Middle frontal gyrus (tissue), 1 donor: ENCODE data around the gene ACTL6B.
A peak's percentile ranks its signal among the peaks of the same experiment; 100 is the strongest.
"Not testable (repeated sequence)": the region's sequence is repeated elsewhere in the genome, so short reads cannot be mapped to it uniquely, and the experiment has no call there.

Experiments used
- DNase-seq: peaks from one replicate; pipeline ENCODE4 v3.0.0-alpha.2; 2015; ENCODE audit warnings: low spot score; ENCODE audit errors: extremely low spot score

ACTL6B gene

GRCh38 chr7:100655908-100656674 lies at the start of gene ACTL6B:
ACTL6B (minus strand) TSS chr7:100656448; CDS start chr7:100656354, 94 bp downstream.
- DNase-seq: peak; percentile 72

GRCh38 chr7:100705320-100705752 lies 49.1 kb upstream of the ACTL6B start:
- DNase-seq: peak; percentile 51

- not testable (repeated sequence) for DNase-seq
These were observed 44.8 kb upstream of the ACTL6B start for GRCh38 chr7:100701089-100701488.

GRCh38 chr7:100699018-100699417 lies 42.8 kb upstream of the ACTL6B start:
- DNase-seq: no peak

GRCh38 chr7:100696123-100696521 lies 39.9 kb upstream of the ACTL6B start:
- DNase-seq: no peak

- no peak for DNase-seq
These were observed 38.0 kb upstream of the ACTL6B start, which contains the start of gene GIGYF1 for GRCh38 chr7:100694098-100694745. GIGYF1 (minus strand) TSS chr7:100694250; CDS start chr7:100688238, 6,012 bp downstream.

GRCh38 chr7:100693312-100694097 lies 37.3 kb upstream of the ACTL6B start:
- no peak for DNase-seq

GRCh38 chr7:100692578-100692961 lies 36.3 kb upstream of the ACTL6B start:
- no peak for DNase-seq

GRCh38 chr7:100691676-100692577 lies 35.7 kb upstream of the ACTL6B start:
- peak; percentile 62 for DNase-seq

GRCh38 chr7:100689230-100690135 lies 33.2 kb upstream of the ACTL6B start:
- DNase-seq: no peak

GRCh38 chr7:100688326-100688860 lies 32.1 kb upstream of the ACTL6B start:
- no peak for DNase-seq

GRCh38 chr7:100687751-100688300 lies 31.6 kb upstream of the ACTL6B start:
- DNase-seq: no peak

GRCh38 chr7:100687261-100687660 lies 31.0 kb upstream of the ACTL6B start:
- DNase-seq: no peak

- no peak for DNase-seq
These were observed 30.6 kb upstream of the ACTL6B start for GRCh38 chr7:100686822-100687211.

GRCh38 chr7:100686201-100686821 lies 30.1 kb upstream of the ACTL6B start:
- no peak for DNase-seq

- no peak for DNase-seq
These were observed 29.4 kb upstream of the ACTL6B start for GRCh38 chr7:100685631-100686145.

- no peak for DNase-seq
These were observed 28.9 kb upstream of the ACTL6B start for GRCh38 chr7:100685049-100685605.

GRCh38 chr7:100684534-100685042 lies 28.3 kb upstream of the ACTL6B start:
- DNase-seq: no peak
